Muscle of leg (tissue), 11 donors: ENCODE measurements around the gene WIF1. TPM values are rescaled to one million over a fixed set of nuclear protein-coding genes. Genes with fewer than 3 reads are reported as not detected.

Source experiments
- DNase-seq: peaks from one replicate; pipeline ENCODE4 v3.0.0; 2013
- H3K27ac ChIP-seq: one replicate; pipeline ENCODE4 v1.5.1; 2013; ENCODE audit warnings: mild to moderate bottlenecking, low read length, control low read depth
- H3K27me3 ChIP-seq: one replicate; pipeline ENCODE4 v1.6.1; 2013; ENCODE audit warnings: low read length; ENCODE audit not compliant: control insufficient read depth, insufficient read depth
- H3K36me3 ChIP-seq: one replicate; pipeline ENCODE4 v1.6.1; 2013; ENCODE audit warnings: low read length; ENCODE audit not compliant: control insufficient read depth, insufficient read depth
- H3K4me1 ChIP-seq: one replicate; pipeline ENCODE4 v1.6.1; 2013; ENCODE audit warnings: low read length; ENCODE audit not compliant: control insufficient read depth, insufficient read depth
- H3K4me3 ChIP-seq: one replicate; pipeline ENCODE4 v1.5.1; 2013; ENCODE audit warnings: low read length, control low read depth
- H3K9me3 ChIP-seq: replicated peaks from 2 replicates; pipeline ENCODE4 v1.6.1; 2013; ENCODE audit warnings: low read depth, low read length; ENCODE audit not compliant: control insufficient read depth
- WGBS: methylation state at CpG from one replicate; pipeline ENCODE4 v1.1.5; 2013; ENCODE audit warnings: missing lambda C conversion rate; ENCODE audit not compliant: insufficient coverage; 5-methylcytosine and 5-hydroxymethylcytosine counted together
- polyA plus RNA-seq, 8 donors: library from polyadenylated mRNA; unstranded; fragments of 120-200 nt; gene quantifications; one replicate each; pipeline versions ENCODE4 v1.2.1 to v1.2.3, GENCODE V29; 2013; ENCODE audit warnings: inconsistent platforms in 1 of 8, low replicate concordance in 1 of 8; ENCODE audit not compliant: insufficient read length in 8 of 8, insufficient read depth in 1 of 8
- total RNA-seq: library from RNA; stranded (reverse); fragments of 120-200 nt; gene quantifications from one replicate; pipeline ENCODE4 v1.2.4, GENCODE V29; 2013

The WIF1 gene
- total and polyA plus RNA-seq, 9 donors = 0.82 to 14.9 (median 3.9) TPM

DNA sequence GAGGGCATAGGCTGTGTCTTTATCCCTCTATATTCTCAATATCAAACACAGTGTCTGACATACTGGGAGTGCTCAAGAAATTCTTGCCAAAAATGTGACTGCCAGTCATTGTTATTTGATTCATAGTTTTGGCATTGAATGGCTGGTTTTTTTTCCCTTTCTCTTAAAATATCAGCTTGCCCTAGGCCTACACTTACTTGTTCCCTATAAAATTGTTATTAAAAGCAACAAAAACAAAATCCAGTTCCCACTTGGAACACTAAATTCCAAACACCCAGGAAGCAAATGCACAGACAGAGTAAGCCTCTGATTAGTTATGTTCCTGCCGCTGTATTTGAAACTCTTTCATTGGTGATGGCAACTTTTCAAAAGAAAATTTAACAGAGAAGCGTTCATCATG is 110.7 kb downstream of the WIF1 start:
- Histone ChIP-seq H3K9me3 (no peaks in the 10 kb centered on the region), H3K4me3 (no peak overlapping the region), H3K27ac (no peak overlapping the region), H3K4me1 (no peaks in the 10 kb centered on the region), H3K36me3 (no peaks in the 10 kb centered on the region), H3K27me3 (peaks cover 2% of the 10 kb centered on the region)
- no peak for DNase-seq
- no CpG with 5 or more reads among the region's 2 CpGs for WGBS

DNA sequence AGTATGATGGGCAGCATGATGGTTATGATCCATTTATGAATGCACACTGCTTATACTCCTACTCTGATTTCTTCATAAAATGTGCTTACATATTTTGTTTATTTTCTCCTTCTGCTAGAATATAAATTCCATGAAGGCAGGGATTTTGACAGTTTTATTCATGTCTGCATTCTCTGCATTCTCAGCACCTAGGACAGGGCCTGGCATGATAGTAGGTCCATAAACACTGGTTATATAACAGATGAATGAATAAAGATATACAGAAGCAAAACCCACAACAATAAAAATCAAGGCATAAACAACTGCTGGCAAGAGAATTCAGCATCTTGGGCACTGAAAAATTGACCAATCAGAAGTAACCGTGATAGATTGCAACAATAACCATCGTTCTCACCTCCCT is 115.4 kb downstream of the WIF1 start:
- H3K36me3 ChIP-seq = no peaks in the 10 kb centered on the region
- no CpG with 5 or more reads among the region's 2 CpGs for WGBS

DNA sequence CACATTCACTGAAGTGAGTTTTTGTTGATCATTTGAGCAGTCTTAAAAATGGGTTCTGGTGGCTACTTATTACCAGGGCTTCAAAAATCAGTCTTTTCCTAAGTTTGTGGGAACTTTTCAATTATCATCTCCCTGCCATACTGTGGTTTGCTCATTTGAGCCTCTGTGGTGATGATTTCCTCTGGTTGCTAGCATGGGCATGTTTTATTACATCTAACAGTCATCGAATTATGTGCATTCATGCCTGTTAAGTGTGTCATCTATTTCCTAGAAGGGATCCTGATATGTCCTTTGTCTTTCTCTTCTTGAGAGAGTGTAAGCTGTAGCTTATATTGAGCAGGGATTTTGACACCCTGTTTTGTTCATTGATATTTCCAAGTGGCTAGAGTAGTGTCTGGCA is 116.8 kb downstream of the WIF1 start:
- Histone ChIP-seq H3K36me3 (no peaks in the 10 kb centered on the region), H3K4me3 (no peak overlapping the region), H3K9me3 (no peaks in the 10 kb centered on the region), H3K27me3 (peaks cover 4% of the 10 kb centered on the region), H3K27ac (no peak overlapping the region), H3K4me1 (no peaks in the 10 kb centered on the region)
- no CpG with 5 or more reads among the region's 1 CpG for WGBS
- no peak for DNase-seq

More for the DNA sequence above, 115.4 kb downstream of the WIF1 start:
- DNase-seq = no peak
- peaks cover 4% of the 10 kb centered on the region for H3K27me3 ChIP-seq
- no peaks in the 10 kb centered on the region for H3K9me3 ChIP-seq
- no peaks in the 10 kb centered on the region for H3K4me1 ChIP-seq
- H3K4me3 ChIP-seq = no peak overlapping the region
- H3K27ac ChIP-seq = no peak overlapping the region

Other genes starting within 250 kb of the WIF1 start
- gene LEMD3, start 48.3 kb upstream of the WIF1 start, total RNA-seq = 21.7 TPM
- 10 to 100 TPM; 16.8 to 22.5 (median 18.5) TPM for gene LEMD3, start 48.3 kb upstream of the WIF1 start, polyA plus RNA-seq
- gene MSRB3, start 157.4 kb upstream of the WIF1 start, total RNA-seq = 37.9 TPM
- gene MSRB3, start 157.4 kb upstream of the WIF1 start, polyA plus RNA-seq = 10 to 100 TPM; 32.0 to 46.4 (median 41.1) TPM